GM12892 (cell line): Measurements from ENCODE around the gene RAB3GAP2.

Experiments
- POLR2A ChIP-seq: IDR thresholded peaks from 2 replicates; pipeline ENCODE4 v1.6.1; 2011; ENCODE audit warnings: low read depth, low read length, control low read depth
- POLR2AphosphoS5 ChIP-seq: IDR thresholded peaks from 2 replicates; pipeline ENCODE4 v1.6.1; 2011; ENCODE audit warnings: low read depth, low read length, control low read depth
- TAF1 ChIP-seq: IDR thresholded peaks from 2 replicates; pipeline ENCODE4 v1.6.1; 2011; ENCODE audit warnings: low read depth, mild to moderate bottlenecking, control low read depth, low read length, borderline replicate concordance

- TF ChIP-seq POLR2A: no peak
- TF ChIP-seq TAF1: no peak
- TF ChIP-seq POLR2AphosphoS5: no peak
These were observed 35.4 kb upstream of the RAB3GAP2 start for GRCh38 chr1:220307607-220308006.
